SK-N-MC (cell line): Measurements from ENCODE around the gene MTSS2.

Source experiments
- DNase-seq: peaks from one replicate; pipeline ENCODE4 v3.0.0-alpha.2; 2011; ENCODE audit warnings: low read depth, low spot score
- H3K27ac ChIP-seq: fragments of 200-600 bp; sonication (generic); 2 replicates; pipeline ENCODE4 v1.5.1; 2016; ENCODE audit warnings: mixed run types
- H3K36me3 ChIP-seq: fragments of 200-600 bp; sonication (generic); 2 replicates; pipeline ENCODE4 v1.6.1; 2017; ENCODE audit warnings: antibody characterized with exemption, low read length, mixed read lengths; ENCODE audit not compliant: insufficient read depth
- H3K4me3 ChIP-seq: fragments of 200-600 bp; sonication (generic); 2 replicates; pipeline ENCODE4 v1.5.1; 2016
- H3K9ac ChIP-seq: fragments of 200-600 bp; sonication (generic); 2 replicates; pipeline ENCODE4 v1.8.0; 2017; ENCODE audit warnings: mixed run types, mixed read lengths; ENCODE audit not compliant: insufficient read length
- H3K9me3 ChIP-seq: fragments of 200-600 bp; sonication (generic); 2 replicates; pipeline ENCODE4 v1.6.1; 2017; ENCODE audit warnings: low read depth, mild to moderate bottlenecking, antibody characterized with exemption, low read length, moderate library complexity, mixed read lengths
- EZH2 ChIP-seq: fragments of 200-600 bp; sonication (generic); IDR thresholded peaks from one replicate; pipeline ENCODE4 v1.6.1; 2017; ENCODE audit warnings: antibody characterized with exemption
- FOXP2 ChIP-seq: optimal IDR thresholded peaks from 2 replicates; pipeline ENCODE3; 2011; ENCODE audit warnings: mild to moderate bottlenecking, moderate library complexity; ENCODE audit not compliant: insufficient read depth; ENCODE audit errors: extremely low read length, control extremely low read depth
- POLR2AphosphoS5 ChIP-seq: IDR thresholded peaks from 2 replicates; pipeline ENCODE4 v1.6.1; 2012; ENCODE audit warnings: mild to moderate bottlenecking, low read depth, low read length, borderline replicate concordance

Gene MTSS2

GRCh38 chr16:70696952-70697593, 11.2 kb upstream of the MTSS2 start:
- H3K9me3 ChIP-seq: no peaks in the 10 kb centered on the region
- H3K4me3 ChIP-seq: no peak overlapping the region
- DNase-seq: no peak
- no peak for TF ChIP-seq POLR2AphosphoS5
- TF ChIP-seq EZH2: no peak
- no peak for TF ChIP-seq FOXP2
- H3K9ac ChIP-seq: no peak overlapping the region
- H3K36me3 ChIP-seq: no peaks in the 10 kb centered on the region
- H3K27ac ChIP-seq: no peak overlapping the region

- Histone ChIP-seq H3K9ac (no peak overlapping the region), H3K36me3 (no peaks in the 10 kb centered on the region), H3K4me3 (no peak overlapping the region), H3K27ac (no peak overlapping the region), H3K9me3 (no peaks in the 10 kb centered on the region)
- TF ChIP-seq FOXP2: no peak
- TF ChIP-seq EZH2: no peak
- TF ChIP-seq POLR2AphosphoS5: no peak
- no peak for DNase-seq
Measured at GRCh38 chr16:70696355-70696754, 10.5 kb upstream of the MTSS2 start.

- no peak for DNase-seq
- H3K4me3 ChIP-seq: no peak overlapping the region
- H3K9ac ChIP-seq: no peak overlapping the region
- H3K9me3 ChIP-seq: no peaks in the 10 kb centered on the region
- H3K36me3 ChIP-seq: no peaks in the 10 kb centered on the region
- TF ChIP-seq EZH2 (no peak), FOXP2 (no peak), POLR2AphosphoS5 (no peak)
- no peak overlapping the region for H3K27ac ChIP-seq
Measured at GRCh38 chr16:70695331-70696070, 9.6 kb upstream of the MTSS2 start.

- TF ChIP-seq POLR2AphosphoS5 (no peak), FOXP2 (no peak), EZH2 (no peak)
- Histone ChIP-seq H3K36me3 (no peaks in the 10 kb centered on the region), H3K27ac (no peak overlapping the region), H3K9ac (no peak overlapping the region), H3K4me3 (no peak overlapping the region), H3K9me3 (no peaks in the 10 kb centered on the region)
- DNase-seq: no peak
Measured at GRCh38 chr16:70694868-70695218, 9.0 kb upstream of the MTSS2 start.

GRCh38 chr16:70694088-70694867, 8.4 kb upstream of the MTSS2 start:
- Histone ChIP-seq H3K9ac (no peak overlapping the region), H3K4me3 (no peak overlapping the region), H3K36me3 (no peaks in the 10 kb centered on the region), H3K27ac (no peak overlapping the region), H3K9me3 (no peaks in the 10 kb centered on the region)
- DNase-seq: no peak
- TF ChIP-seq POLR2AphosphoS5 (no peak), FOXP2 (no peak), EZH2 (no peak)

GRCh38 chr16:70692873-70693671, 7.2 kb upstream of the MTSS2 start:
- H3K9me3 ChIP-seq: no peaks in the 10 kb centered on the region
- H3K36me3 ChIP-seq: no peaks in the 10 kb centered on the region
- no peak overlapping the region for H3K27ac ChIP-seq
- no peak overlapping the region for H3K9ac ChIP-seq
- no peak overlapping the region for H3K4me3 ChIP-seq
- TF ChIP-seq EZH2 (no peak), FOXP2 (no peak), POLR2AphosphoS5 (no peak)
- DNase-seq: no peak

- TF ChIP-seq POLR2AphosphoS5: no peak
- no peak for TF ChIP-seq FOXP2
- TF ChIP-seq EZH2: no peak
- no peak overlapping the region for H3K27ac ChIP-seq
- H3K9me3 ChIP-seq: no peaks in the 10 kb centered on the region
- no peak overlapping the region for H3K4me3 ChIP-seq
- no peaks in the 10 kb centered on the region for H3K36me3 ChIP-seq
- H3K9ac ChIP-seq: no peak overlapping the region
- no peak for DNase-seq
Measured at GRCh38 chr16:70692130-70692872, 6.4 kb upstream of the MTSS2 start.
